22Rv1 (cell line): ENCODE data around the gene PPP4R4.

Source experiments
- H3K27ac ChIP-seq: fragments of 450-650 bp; 2 replicates; pipeline ENCODE4 v1.5.1; 2017
- ZFX ChIP-seq: fragments of 450-650 bp; IDR thresholded peaks from 2 replicates; pipeline ENCODE4 v1.6.1; 2017; ENCODE audit warnings: antibody characterized with exemption, borderline replicate concordance
- TF ChIP-seq, protein P1 (sequence below): fragments of 450-650 bp; IDR thresholded peaks from 2 replicates; pipeline ENCODE4 v1.5.1; 2017; ENCODE audit warnings: mild to moderate bottlenecking

Gene PPP4R4

DNA sequence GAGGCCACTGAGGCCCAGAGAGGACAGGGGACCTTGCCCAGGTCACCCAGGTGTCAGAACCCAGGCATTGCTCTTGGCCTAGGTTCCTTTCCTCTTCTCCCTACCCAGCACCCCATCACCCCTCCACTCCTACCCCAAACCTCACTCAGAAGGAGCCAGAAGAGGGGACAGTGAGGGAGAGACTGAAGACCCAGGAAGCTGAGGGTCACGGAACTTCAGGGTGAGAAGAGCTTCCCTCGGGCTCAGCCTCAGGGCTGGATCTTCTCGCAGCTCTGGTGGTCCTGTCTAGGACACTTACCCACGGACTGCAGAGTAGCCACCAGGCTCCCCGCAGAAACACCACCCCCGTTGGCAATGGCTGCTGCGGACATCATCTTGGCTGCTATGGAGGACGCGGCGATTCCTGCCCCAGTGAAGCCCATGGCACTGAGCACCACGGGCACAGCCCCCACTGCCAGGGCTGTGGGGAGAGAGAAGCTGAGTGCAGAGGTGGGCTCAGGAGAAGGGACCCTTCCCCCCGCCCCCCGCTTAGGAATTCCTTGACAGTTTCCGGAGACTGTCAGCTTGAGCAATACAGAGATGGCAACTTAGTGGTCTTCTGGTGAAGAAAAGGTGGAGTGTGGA lies 45.8 kb upstream of the PPP4R4 start:
- H3K27ac ChIP-seq, result no peak overlapping the region
- TF ChIP-seq, protein P1, sequence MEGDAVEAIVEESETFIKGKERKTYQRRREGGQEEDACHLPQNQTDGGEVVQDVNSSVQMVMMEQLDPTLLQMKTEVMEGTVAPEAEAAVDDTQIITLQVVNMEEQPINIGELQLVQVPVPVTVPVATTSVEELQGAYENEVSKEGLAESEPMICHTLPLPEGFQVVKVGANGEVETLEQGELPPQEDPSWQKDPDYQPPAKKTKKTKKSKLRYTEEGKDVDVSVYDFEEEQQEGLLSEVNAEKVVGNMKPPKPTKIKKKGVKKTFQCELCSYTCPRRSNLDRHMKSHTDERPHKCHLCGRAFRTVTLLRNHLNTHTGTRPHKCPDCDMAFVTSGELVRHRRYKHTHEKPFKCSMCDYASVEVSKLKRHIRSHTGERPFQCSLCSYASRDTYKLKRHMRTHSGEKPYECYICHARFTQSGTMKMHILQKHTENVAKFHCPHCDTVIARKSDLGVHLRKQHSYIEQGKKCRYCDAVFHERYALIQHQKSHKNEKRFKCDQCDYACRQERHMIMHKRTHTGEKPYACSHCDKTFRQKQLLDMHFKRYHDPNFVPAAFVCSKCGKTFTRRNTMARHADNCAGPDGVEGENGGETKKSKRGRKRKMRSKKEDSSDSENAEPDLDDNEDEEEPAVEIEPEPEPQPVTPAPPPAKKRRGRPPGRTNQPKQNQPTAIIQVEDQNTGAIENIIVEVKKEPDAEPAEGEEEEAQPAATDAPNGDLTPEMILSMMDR, result no peak

- no peak within 1 kb of the TSS for H3K27ac ChIP-seq
- TF ChIP-seq, protein P1, result no peak
- TF ChIP-seq ZFX, result no peak
These were observed 44.9 kb upstream of the PPP4R4 start, which contains the start of gene IFI27L2 for GRCh38 chr14:94129111-94129757. TSS of gene IFI27L2 (minus strand) at chr14:94129604. CDS start at chr14:94129564, 40 bp downstream.

DNA sequence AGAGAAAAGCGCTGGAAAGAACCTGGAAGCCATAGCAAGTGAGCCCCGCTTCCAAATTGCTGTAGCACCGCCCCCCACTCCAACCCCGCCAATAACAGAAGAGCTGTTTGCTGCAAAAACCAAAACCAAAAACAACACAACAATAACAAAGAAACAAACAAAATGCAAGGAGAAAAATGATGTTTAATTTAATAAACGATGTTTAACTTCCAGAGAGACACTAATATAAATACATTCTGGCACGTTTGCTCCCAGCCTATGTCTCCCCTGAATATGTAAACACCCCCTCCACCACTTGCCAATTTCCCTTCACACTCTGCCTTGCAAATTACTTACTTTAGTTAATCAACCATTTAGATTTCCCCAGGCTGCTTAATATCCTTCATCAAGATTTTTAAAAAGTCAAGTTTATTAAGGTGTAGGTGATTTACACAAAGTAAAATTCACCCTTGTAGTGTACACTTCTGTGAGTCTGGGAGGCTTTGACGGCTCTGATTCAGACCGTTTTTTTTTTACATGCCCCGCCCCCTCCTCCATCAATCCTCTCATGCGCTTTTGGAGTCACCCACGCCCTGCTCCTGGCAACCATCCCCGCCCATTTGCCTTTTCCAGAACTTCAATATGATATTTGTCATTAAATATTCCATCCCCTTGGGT lies 44.2 kb upstream of the PPP4R4 start:
- TF ChIP-seq, protein P1, result no peak
- TF ChIP-seq ZFX, result no peak
- no peak overlapping the region for H3K27ac ChIP-seq

DNA sequence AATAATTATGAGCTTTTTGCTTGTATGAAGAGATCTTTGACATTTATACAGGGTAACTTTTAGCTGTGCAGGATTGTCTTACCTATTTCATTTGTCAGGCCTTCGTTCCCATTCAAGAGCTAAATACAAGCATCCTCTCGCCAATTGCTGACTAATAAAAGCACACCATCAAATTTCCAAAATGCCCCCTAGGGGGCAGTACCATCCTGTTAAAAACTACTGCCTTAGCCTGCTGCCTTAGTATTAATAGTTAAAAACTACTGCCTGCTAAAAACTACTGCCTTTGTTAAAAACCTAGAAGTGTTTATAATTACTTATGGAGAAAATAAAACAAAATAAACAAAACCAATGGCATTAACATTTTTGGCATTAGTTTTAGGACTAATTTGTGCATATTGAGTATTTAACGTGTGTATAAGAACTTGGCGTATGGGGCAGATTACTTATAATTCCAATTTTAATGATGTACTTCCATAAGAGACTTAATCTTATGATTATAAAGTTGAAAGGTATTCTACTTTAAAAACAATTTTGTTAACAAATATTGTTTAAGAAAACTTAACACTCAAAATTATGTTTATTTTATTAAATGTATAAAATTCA lies 41.7 kb upstream of the PPP4R4 start:
- no peak overlapping the region for H3K27ac ChIP-seq
- TF ChIP-seq, protein P1, result peak; percentile 85
- no peak for TF ChIP-seq ZFX

GRCh38 chr14:94135476-94135875 lies 38.6 kb upstream of the PPP4R4 start:
- no peak overlapping the region for H3K27ac ChIP-seq
- TF ChIP-seq ZFX, result no peak
- TF ChIP-seq, protein P1, result no peak

DNA sequence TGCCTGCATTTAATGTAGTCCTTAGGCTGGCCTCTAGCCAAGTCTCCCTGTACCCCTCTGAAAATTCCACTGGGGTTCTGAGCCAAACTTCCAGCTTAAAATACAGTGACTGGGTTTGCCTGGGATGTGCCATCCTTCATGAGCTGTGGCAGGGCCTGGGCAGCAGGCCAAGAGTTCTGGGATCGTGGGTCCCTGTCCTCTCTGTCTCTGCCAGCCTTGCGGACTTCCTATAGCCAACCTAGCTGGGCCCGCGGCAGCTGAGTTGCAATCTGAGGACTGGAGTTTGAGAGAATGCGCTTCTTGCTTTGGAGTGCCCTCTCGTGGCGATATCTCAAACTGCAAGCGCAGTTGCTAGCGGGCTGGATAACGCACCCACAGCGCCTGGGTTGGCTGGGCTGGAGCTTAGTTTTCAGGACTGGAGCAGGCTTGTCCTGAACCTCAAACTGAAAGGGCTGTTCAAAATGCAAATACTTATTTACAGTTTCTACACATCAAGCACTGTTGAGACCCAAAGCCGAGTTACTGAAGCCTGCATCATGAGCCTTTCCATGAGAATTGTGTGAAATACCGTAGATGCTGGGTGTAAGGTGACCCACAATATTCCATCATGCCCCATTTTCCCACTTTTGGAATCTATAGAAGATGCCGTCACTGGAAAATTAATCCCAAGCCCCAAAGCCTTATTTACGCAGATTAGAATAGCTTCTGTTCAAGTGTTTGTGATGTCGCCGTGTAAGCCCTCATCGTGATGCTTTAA lies 37.4 kb upstream of the PPP4R4 start:
- no peak for TF ChIP-seq ZFX
- TF ChIP-seq, protein P1, result peak; percentile 95
- H3K27ac ChIP-seq, result no peak overlapping the region
